ENCODE data around the gene TNFRSF11A. TPM values are rescaled to one million over a fixed set of nuclear protein-coding genes. Genes with fewer than 3 reads are reported as not detected.

The TNFRSF11A gene
- total RNA-seq = under 0.01 and 0.14 TPM in 2 replicates

DNA sequence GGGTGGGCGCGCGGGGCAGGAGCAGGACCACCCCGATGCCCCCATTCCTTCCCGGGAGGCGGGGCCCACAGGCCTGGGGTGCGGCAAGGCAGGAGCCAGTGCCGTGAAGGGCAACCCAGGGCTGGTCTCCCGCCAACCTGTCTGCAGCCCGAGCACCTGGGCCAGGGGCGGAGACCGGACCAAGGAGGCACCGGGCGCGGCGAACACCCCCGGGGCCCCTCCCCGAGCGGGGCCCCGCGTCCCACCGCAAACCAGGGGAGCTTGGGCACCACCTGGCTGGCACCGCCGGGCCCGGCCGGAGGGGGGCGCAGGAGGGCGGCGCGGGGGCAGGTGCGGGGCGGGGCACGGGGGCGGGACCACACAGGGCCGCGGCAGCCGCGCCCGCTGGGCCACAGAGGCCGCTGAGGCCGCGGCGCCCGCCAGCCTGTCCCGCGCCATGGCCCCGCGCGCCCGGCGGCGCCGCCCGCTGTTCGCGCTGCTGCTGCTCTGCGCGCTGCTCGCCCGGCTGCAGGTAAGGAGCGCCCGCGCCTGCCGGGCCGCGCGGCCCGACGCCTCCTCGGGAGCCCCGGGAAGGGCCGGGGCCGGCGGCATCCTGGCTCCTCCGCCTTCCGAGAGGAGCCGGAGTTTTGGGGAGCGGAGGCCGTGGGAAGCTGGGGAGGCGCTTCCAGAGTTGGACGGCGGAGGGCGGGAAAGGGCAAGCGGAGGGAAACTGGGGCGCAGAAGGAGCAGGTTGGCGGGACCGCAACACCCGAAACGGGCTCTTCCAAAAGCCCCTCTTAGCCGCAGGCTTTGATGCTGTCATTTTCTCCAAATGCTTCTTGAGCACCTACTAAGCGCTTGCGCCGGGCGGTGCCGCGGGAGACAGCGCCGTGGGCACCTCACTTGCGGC is at the start of gene TNFRSF11A:
TNFRSF11A (plus strand) TSS at position 394 of the 889 bp plus-strand sequence; CDS start at position 437, 43 bp downstream.

Other genes starting within 250 kb of the TNFRSF11A start
- 38.0 and 43.0 TPM in 2 replicates for gene PIGN, start 138.3 kb upstream of the TNFRSF11A start, total RNA-seq
- gene RELCH, start 138.1 kb upstream of the TNFRSF11A start, total RNA-seq = 27.9 and 48.3 TPM in 2 replicates
- 3.3 and 6.4 TPM in 2 replicates for gene ZCCHC2, start 197.7 kb downstream of the TNFRSF11A start, total RNA-seq

All from smooth muscle cell of the umbilical artery (primary cell).